ENCODE data around the gene C15orf39. TPM values are rescaled to one million over a fixed set of nuclear protein-coding genes. Genes with fewer than 3 reads are reported as not detected.

The C15orf39 gene
- total and polyA plus RNA-seq, 2 of the 13 experiments (the other 11 are each of a cell fraction or from before 2014, with no cell fraction given): 6.2 to 13.5 TPM

DNA sequence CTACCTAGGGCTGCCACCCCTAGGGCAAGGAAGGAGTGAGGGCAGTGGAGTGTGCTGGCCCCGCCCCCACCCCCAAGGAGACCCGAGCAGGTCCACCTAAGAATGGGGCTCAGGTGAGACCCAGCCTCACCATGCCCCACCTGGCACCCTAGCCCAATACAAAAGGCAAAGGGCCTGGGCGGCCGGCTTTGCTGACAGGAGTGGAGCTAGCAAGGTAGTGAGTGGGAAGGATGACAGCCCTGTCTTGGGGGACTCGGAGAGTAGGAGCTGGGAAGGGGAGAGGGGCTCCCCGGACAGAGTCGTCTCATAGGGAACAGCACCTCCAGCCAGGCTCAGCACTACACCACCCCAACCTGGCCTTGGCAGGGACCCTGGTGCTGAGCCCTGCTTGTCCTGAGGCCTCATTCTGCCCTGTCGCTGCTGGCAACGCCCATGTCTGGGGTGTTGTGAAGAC is 12.1 kb downstream of the C15orf39 start (continued):
- TF ChIP-seq UBTF (CRISPR knock-in tag; IDR thresholded peaks at IDR 0.05) (0 out of 2 replicates have a peak, but pooled peaks have one; percentile 27), NFRKB (IDR thresholded peaks at IDR 0.05) (no peak), CREM (IDR thresholded peaks at IDR 0.05) (no peak), CREM (CRISPR knock-in tag; IDR thresholded peaks at IDR 0.05) (no peak), CENPBD1 (CRISPR knock-in tag; IDR thresholded peaks at IDR 0.05; ENCODE audit: borderline replicate concordance, low read depth) (no peak)
- TF ChIP-seq, protein P1, sequence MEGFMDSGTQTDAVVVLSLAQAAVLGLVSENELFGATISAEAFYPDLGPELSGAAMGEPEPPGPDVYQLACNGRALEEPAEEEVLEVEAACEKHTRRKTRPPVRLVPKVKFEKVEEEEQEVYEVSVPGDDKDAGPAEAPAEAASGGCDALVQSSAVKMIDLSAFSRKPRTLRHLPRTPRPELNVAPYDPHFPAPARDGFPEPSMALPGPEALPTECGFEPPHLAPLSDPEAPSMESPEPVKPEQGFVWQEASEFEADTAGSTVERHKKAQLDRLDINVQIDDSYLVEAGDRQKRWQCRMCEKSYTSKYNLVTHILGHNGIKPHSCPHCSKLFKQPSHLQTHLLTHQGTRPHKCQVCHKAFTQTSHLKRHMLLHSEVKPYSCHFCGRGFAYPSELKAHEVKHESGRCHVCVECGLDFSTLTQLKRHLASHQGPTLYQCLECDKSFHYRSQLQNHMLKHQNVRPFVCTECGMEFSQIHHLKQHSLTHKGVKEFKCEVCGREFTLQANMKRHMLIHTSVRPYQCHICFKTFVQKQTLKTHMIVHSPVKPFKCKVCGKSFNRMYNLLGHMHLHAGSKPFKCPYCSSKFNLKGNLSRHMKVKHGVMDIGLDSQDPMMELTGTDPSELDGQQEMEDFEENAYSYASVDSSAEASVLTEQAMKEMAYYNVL (CRISPR knock-in tag; IDR thresholded peaks at IDR 0.05; ENCODE audit: borderline replicate concordance): peak; percentile 28; the same call in 1 of the 2 replicates

GRCh38 chr15:75214293-75215096 is 12.8 kb downstream of the C15orf39 start:
- no peak for FAIRE-seq
- Histone ChIP-seq H3K4me1 (ENCODE audit: insufficient read depth, low read length) (peaks cover 14% of the 10 kb centered on the region), H3K4me2 (ENCODE audit: low read depth, low read length) (no peak overlapping the region), H3K27me3 (ENCODE audit: control insufficient read depth in 1 of 2, insufficient read depth in 2 of 2, low read length in 2 of 2) (no peaks in the 10 kb centered on the region), H3K36me3 (replicated peaks in 1 of 2; ENCODE audit: control insufficient read depth in 1 of 2, insufficient read depth in 2 of 2, low read length in 2 of 2) (peaks cover 29 to 37% of the 10 kb centered on the region in 2 experiments; a peak in 4 of 5 replicates), H3K79me2 (ENCODE audit: insufficient read depth, low read length) (peaks cover 13% of the 10 kb centered on the region), H3K9ac (ENCODE audit: insufficient read depth, low read depth, low read length) (no peak overlapping the region), H3K4me3 (replicated peaks in 1 of 3; ENCODE audit: insufficient read depth in 1 of 3, low read depth in 2 of 3, low read length in 3 of 3) (no peak overlapping the region), H4K20me1 (ENCODE audit: insufficient read depth, low read length) (peaks cover 45% of the 10 kb centered on the region), H3K27ac (ENCODE audit: extremely low read length, insufficient read depth, low read length) (no peak overlapping the region), H2AFZ (ENCODE audit: low read length) (no peak overlapping the region), H3K9me3 (ENCODE audit: low read length) (no peaks in the 10 kb centered on the region)
- in situ Hi-C loops (cut with HindIII; ENCODE audit: extremely low pct_ligation_motif_present, low pct_unique_long_range_greater_than_20kb) (no loop called here), intact Hi-C loops (cut with micrococcal nuclease; ENCODE audit: unreplicated experiment) (no loop called here)
- no peak for DNase-seq (ENCODE audit: low spot score)
- WGBS (ENCODE audit: low lambda C conversion rate): 73% methylated on average over 11 of the region's 13 CpGs
- no TSS peak for BruUV-seq (replicated peaks)
- CTCF ChIA-PET (ENCODE audit: low intra/inter-chr PET ratio, low total read pairs): no interaction called here
- ATAC-seq: peak; percentile 8
- POLR2A ChIA-PET: interaction anchor here (1.0 to 2.3 kb wide), 3 partner anchors 10 to 192 kb away, joined by 3 to 9 read pairs (median 6); no protein-coding TSS in a partner anchor
- TF ChIP-seq ZNF326 (CRISPR knock-in tag; IDR thresholded peaks at IDR 0.05; ENCODE audit: borderline replicate concordance) (peak; percentile 26; the same call in 1 of the 2 replicates), POLR2G (IDR thresholded peaks at IDR 0.05; ENCODE audit: low read depth, low read length) (peak; percentile 40), POLR2A (IDR thresholded peaks at IDR 0.05; ENCODE audit: insufficient read depth in 1 of 2, low read depth in 2 of 2, low read length in 2 of 2) (peak in 1 of 2 experiments; percentile 15; a peak in 1 of 4 replicates), ZNF264 (CRISPR knock-in tag; IDR thresholded peaks at IDR 0.05) (no peak), E2F1 (CRISPR knock-in tag; IDR thresholded peaks at IDR 0.05) (no peak), ZNF572 (CRISPR knock-in tag; IDR thresholded peaks at IDR 0.05) (0 out of 2 replicates have a peak, but pooled peaks have one; percentile 45), AGO1 (IDR thresholded peaks at IDR 0.05; ENCODE audit: low read depth, low read length, poor library complexity, severe bottlenecking) (peak; percentile 92)
- TF ChIP-seq, protein P2, sequence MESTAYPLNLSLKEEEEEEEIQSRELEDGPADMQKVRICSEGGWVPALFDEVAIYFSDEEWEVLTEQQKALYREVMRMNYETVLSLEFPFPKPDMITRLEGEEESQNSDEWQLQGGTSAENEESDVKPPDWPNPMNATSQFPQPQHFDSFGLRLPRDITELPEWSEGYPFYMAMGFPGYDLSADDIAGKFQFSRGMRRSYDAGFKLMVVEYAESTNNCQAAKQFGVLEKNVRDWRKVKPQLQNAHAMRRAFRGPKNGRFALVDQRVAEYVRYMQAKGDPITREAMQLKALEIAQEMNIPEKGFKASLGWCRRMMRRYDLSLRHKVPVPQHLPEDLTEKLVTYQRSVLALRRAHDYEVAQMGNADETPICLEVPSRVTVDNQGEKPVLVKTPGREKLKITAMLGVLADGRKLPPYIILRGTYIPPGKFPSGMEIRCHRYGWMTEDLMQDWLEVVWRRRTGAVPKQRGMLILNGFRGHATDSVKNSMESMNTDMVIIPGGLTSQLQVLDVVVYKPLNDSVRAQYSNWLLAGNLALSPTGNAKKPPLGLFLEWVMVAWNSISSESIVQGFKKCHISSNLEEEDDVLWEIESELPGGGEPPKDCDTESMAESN (CRISPR knock-in tag; conservative IDR thresholded peaks at IDR 0.05): 0 out of 2 replicates have a peak, but pooled peaks have one; percentile 44

Data from HepG2 (cell line).